NCI-H1694 treated with DMSO at 0.1 percent for 48 hours (cell line): ENCODE data around the gene TDRD10.

Source experiments
- DNase-seq: peaks from one replicate; lab custom pipeline; 2025; lab: John Stamatoyannopoulos, UW

Gene TDRD10

GRCh38 chr1:154502066-154502743 is at the start of gene TDRD10, which contains the start of gene SHE:
Gene TDRD10, plus strand, starts transcription at chr1:154502219. Its CDS starts 4,685 bp downstream, at chr1:154506904.
Gene SHE, minus strand, starts transcription at chr1:154502412. Its CDS starts 386 bp downstream, at chr1:154502026.
- no peak for DNase-seq

- DNase-seq: no peak
Measured at GRCh38 chr1:154453161-154453560, 48.9 kb upstream of the TDRD10 start.

- DNase-seq: no peak
Measured at GRCh38 chr1:154453574-154454352, 48.3 kb upstream of the TDRD10 start.

- no peak for DNase-seq
Measured at GRCh38 chr1:154454386-154455120, 47.5 kb upstream of the TDRD10 start.

GRCh38 chr1:154456631-154457030 is 45.4 kb upstream of the TDRD10 start:
- no peak for DNase-seq

GRCh38 chr1:154459080-154459479 is 42.9 kb upstream of the TDRD10 start:
- DNase-seq: no peak

- no peak for DNase-seq
Measured at GRCh38 chr1:154460695-154461260, 41.2 kb upstream of the TDRD10 start.

GRCh38 chr1:154463512-154463990 is 38.5 kb upstream of the TDRD10 start:
- no peak for DNase-seq

- DNase-seq: no peak
Measured at GRCh38 chr1:154465621-154466195, 36.3 kb upstream of the TDRD10 start.

- DNase-seq: no peak
Measured at GRCh38 chr1:154466206-154466605, 35.8 kb upstream of the TDRD10 start.

- no peak for DNase-seq
Measured at GRCh38 chr1:154466921-154467417, 35.0 kb upstream of the TDRD10 start.

GRCh38 chr1:154467434-154468102 is 34.5 kb upstream of the TDRD10 start:
- DNase-seq: no peak

- peak; percentile 93 for DNase-seq
Measured at GRCh38 chr1:154468535-154469250, 33.3 kb upstream of the TDRD10 start.

- DNase-seq: no peak
Measured at GRCh38 chr1:154469844-154470560, 32.0 kb upstream of the TDRD10 start.

GRCh38 chr1:154471304-154471703 is 30.7 kb upstream of the TDRD10 start:
- no peak for DNase-seq

- no peak for DNase-seq
Measured at GRCh38 chr1:154474802-154475201, 27.2 kb upstream of the TDRD10 start.

GRCh38 chr1:154476791-154477190 is 25.2 kb upstream of the TDRD10 start:
- DNase-seq: no peak

GRCh38 chr1:154478013-154478412 is 24.0 kb upstream of the TDRD10 start:
- no peak for DNase-seq

GRCh38 chr1:154478639-154479038 is 23.4 kb upstream of the TDRD10 start:
- DNase-seq: no peak
